ENCODE results near the gene BBX.
"Not testable (repeated sequence)": the region's sequence is repeated elsewhere in the genome, so short reads cannot be mapped to it uniquely, and the experiment has no call there.

Gene BBX

DNA sequence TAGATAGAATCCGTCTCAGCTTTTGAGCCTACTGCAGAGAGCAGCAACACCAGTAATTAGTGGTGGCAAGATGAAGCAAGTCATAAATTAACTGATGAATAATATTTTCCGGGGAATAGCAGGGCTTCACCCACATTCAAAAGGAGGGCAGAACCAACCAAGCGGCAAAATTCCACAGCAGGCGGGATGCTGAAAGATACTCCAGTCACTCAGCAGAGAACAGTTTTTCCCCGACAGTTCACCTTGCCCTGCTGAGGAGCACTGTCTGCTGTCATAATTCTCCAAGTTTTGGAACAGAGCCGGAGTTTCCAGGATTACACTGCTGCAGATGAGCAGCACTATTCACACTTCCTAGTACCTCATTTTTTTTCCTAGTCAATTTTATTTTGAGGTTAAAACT, 293.3 kb downstream of the BBX start:
- DNase-seq: no peak

DNA sequence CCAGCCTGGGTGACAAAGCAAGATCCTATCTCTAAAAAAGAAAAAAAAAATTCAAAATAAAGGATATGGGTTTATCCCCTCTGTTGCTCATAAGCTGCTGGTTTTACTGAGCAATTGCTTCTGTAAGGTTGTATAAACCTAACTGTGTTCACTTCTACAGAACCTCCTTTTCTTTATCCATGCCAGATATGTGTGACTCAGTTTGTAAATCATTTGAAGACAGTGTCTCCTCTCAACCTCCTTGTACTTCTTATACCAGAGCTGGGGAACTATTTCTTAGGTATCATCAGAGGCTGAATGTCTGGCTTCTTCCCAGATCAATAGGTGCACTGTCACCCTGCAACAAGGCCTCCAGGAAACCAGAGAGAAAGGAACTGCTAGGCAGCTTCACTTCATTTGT, 294.3 kb downstream of the BBX start:
- DNase-seq: no peak

DNA sequence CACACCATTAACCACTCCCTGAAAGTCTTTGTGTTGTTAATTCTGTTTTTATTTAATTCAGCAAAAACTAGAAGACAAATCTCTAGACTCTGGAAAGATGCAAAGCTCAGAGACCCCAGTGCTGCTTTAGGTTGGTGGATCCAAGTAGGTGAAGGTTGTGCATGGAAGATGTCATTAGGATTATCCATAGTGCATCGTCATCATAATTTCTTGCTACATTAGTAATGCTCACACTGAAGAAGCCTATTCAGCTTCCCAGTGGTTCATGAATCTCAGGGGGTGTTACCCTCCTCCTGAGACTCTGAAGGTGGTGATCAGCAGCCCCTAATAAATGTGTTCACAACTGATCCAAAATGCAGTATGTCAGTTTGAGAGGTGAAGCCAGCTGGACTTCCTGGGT, 295.3 kb downstream of the BBX start:
- no peak for DNase-seq

DNA sequence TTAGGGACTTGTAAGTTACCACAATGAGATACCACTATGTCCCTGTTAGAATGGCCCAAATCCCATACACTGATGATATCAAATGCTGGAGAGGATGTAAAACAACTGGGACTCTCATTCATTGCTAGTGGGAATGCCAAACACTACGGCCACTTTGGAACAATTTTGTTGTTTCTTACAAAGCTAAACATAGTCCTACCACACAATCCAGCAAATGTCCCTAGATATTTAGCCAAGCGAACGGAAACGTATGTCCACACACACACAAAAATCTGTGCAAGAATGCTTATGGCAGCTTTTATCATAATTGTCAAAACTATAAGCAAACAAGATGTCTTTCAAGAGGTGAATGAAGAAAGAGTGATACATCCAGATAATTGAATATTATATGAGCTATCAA, 296.9 kb downstream of the BBX start:
- DNase-seq: no peak

DNA sequence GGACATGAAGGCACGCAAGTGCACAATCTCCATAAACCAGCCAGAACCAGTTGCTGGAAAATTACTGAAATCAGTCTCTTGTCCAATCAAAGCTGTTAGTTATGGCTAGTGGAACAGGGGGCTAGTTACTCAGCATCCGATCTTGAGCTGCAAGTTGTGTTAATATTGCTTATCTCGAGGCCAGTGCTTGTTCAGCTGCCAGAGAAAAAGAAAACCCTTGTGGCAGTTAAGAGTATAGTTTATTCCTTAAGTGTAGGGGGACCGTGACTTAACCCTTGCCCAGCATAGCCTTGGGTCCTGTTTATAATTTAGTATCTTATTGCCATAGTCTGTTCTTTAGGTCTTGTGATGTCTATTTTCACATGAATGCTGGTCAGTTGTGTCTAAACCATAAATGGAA, 299.5 kb downstream of the BBX start:
- DNase-seq: no peak

DNA sequence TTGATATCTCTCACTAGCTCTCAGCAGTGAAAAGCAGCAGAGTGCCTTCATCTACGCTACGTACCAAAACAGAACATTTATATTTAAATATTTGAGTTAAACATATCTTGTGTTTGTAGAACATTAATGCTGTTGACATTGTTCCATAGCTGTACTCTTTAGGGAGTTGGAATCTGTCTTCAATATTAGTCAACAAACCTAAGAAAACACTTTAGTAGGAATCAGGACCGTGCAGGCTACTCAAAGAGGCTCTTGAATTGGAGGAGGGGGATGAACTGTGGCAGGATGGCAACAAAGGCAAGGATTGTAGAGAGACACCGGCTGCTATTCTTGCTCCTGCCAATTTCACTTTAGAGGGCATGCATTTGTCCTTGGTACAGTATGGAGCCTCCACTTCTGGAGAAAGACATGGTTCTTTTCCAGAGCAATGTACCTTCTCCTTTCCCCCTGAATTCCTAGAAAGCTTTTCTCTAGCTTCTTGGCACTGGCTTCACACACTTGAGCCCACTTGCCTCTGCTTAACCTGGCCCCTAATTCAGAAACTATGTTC, 302.1 kb downstream of the BBX start:
- DNase-seq: no peak

DNA sequence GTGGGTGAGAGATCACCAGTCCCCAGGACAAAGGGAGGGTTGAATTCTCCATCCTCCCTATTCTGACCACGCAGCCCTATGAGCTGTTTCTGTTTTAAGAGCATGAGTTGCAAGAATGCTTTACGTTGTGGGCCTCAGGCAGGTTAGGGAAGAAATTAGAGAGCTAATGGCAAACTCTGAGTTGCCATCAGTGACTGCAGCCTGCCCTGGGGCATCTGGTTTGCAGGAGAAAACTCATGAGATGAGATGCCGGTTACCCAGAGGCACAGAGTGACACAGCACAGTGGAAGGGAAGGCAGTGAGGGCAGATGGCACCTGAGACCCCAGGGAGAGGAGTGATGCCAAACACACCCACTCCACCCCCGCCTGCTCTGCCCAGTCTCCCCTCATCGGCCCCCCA, 302.8 kb downstream of the BBX start:
- no peak for DNase-seq

DNA sequence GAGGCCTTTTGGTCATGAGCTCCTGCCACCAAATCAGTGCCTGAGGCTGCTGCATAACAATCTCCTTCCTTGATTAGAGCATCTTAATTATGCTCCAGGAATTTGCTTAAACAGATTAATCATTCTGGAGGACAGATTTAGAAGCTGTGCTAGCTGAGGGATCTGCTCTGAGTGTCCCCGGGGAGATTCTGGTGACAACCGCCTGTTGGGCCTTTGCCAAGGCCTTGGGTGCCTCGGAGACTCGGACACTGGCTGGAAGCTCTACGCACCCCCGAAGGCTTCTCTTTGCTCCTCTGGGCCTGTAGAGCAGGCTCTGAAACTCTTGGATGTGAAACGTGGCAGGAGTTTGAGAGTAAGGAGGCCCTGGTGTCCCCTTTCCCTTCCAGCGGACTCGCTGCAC, 304.0 kb downstream of the BBX start:
- no peak for DNase-seq

DNA sequence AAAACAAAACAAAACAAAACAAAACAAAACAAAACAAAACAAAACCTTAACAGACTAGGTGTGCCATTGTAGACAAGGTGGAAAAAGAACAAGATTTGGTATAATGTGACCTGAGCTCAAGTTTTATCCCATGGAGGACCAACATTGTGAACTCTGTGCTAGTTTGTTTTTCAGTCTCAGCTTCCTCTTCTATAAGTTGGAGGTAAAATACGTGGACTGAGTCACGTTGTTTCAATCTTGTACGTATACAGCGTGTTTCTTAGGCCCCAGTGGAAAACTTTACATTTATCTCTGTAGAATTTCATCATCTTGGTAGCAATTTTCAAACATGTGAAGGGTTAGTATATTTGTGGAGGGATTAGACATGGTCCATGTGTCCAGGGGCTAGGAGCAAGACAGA, 306.4 kb downstream of the BBX start:
- no peak for DNase-seq

DNA sequence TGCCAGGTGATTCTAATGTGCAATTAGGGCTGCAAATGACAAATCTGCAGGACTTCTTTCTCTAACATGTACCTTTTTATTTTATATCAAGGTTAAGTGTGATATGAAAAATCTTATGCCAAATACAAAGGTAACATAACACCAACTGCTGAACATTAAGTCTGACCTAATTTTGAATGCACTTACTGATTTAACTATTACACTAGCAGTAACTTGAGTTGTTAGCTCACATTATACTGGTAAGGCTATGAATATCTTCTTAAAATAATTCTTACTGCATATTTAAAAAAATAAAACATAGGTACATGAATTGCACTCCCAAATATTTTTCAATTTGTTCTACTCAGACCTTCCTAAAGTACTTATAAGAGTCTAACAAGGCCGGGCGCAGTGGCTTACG, 308.8 kb downstream of the BBX start:
- no peak for DNase-seq

DNA sequence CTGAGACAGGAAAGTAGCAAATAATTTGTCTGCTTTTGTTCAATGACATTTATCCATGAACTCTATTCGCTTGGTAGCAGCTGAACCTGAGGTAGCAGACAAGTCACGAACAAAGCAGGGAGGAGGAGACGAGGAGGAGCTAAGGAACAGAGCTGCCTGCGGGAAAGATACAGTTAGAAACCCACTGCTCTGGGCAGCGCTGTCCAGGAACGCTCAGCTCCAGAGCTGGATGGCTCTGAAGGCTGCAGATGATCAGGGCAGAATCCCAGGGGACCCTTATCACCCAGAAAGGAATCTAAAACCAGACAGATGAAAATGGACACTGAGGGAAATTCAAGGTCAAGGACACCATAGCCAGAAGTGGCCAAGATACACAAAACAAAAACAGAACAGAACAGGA, 310.3 kb downstream of the BBX start:
- no peak for DNase-seq

DNA sequence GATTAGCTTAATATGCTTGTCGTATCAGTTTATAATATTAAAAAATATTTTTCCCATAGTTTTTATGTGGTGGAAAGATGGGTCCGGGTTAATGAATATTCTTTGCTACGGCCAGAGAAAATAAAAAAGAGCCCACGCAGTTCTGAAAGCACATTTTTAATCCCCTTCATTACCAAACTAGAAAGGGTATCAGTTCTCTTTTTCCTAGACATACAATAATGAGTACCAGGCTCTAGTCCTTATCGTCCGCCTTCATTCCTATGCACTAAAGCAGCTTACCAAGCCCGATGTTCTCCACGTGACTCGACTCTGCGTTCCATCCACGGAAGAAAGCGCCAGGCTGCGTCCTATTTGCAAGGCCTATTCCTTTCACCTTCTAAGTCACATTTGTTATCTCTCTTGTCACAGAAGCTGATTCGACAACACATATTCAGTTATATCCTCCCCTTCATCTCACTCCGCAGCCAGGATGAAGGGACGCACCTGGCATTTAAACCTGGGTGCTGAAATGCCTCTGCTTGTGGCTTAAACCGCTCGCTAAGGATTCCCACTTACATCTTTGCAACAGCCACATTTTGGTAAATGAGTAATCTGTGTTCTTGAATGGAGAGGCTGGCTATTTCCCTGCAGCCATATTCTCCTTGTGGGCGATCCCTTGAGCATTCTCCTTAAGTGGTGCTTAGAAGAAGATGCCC, 311.1 kb downstream of the BBX start:
- no peak for DNase-seq

DNA sequence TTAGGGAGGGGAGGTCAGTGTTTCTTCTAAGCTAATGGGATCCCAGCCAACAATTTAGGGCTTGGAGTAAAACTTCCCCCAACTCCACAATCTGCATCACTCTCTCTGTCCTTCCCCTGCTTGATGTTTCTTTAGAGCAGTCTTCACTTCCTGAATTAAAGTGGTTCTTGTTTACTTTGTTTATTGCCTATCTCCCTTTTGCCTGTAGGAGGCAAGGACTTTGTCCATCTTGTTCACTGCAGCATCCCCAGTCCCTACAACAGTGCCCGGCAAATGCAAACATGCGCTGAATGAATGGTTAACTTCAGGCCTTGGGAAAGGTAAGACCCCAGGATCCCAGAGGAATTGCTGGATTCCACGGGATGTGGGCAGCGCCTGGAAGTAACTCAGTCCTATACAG, 312.2 kb downstream of the BBX start:
- not testable (repeated sequence) for DNase-seq

DNA sequence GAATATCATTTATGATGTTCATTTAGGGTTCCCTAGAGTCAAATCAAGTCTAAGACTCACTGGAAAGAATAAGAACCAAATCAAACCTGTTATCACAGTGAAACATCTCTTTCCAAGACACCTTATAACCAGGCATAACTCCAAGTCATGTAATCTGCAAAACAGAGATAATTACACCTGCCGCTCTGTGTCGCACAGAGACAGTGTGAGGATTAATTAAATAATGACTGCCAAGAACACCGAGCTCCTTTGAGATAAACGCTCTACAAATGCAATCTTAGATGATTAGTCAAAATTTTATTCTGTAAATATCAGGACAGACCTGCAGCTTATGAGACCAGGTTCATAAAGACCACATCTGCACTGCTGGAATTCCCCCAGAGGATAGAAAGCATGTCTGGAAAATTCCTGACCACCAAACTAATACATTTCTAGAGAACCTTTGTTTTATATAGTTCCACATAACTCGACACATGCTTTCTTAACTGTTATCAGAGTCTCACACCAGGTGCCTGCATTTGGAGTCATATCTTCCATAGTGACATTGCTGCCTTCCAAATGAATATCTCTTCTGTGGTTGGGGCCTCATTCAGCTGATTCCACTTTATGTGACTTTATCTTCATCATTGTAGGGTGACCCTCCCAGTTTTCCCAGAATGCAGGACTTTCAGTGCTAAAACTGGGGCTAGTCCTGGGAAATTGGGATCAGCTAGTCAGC, 315.3 kb downstream of the BBX start:
- DNase-seq: no peak

DNA sequence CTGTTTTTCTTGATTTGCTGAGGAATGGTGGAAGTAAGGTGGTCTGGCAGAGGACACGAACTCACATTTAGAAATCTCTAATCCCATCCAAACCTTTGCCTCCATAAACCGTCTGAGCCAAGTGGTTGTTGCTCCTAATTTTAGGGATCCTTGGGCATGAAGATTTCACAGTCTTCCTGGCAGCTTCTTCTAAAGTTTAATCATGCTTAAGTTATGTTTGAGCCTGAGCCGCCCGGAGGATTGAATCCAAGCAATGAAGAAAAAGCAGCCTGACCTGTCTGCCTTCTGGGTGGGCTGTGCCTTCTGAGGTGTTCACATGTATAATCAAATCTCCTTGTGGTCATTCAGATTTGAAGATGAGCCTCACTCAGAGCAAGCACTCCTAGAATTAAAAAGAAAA, 319.1 kb downstream of the BBX start:
- no peak for DNase-seq

DNA sequence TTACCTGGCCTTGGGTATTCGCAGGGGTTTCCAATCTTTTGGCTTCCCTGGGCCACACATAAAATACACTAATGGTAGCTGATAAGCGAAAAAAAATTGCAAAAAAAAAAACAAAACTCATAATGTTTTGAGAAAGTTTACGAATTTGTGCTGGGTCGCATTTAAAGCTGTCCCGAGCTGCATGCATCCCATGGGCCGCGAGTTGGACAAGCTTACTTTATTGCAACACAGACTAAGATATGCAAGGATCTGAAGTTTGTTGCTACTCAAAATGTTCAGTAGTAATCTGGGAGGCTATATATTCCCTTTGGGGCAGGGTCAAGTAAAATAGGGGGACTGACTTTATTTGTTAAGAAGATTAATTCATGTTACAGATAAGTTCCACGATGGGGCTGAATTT, 320.2 kb downstream of the BBX start:
- no peak for DNase-seq

DNA sequence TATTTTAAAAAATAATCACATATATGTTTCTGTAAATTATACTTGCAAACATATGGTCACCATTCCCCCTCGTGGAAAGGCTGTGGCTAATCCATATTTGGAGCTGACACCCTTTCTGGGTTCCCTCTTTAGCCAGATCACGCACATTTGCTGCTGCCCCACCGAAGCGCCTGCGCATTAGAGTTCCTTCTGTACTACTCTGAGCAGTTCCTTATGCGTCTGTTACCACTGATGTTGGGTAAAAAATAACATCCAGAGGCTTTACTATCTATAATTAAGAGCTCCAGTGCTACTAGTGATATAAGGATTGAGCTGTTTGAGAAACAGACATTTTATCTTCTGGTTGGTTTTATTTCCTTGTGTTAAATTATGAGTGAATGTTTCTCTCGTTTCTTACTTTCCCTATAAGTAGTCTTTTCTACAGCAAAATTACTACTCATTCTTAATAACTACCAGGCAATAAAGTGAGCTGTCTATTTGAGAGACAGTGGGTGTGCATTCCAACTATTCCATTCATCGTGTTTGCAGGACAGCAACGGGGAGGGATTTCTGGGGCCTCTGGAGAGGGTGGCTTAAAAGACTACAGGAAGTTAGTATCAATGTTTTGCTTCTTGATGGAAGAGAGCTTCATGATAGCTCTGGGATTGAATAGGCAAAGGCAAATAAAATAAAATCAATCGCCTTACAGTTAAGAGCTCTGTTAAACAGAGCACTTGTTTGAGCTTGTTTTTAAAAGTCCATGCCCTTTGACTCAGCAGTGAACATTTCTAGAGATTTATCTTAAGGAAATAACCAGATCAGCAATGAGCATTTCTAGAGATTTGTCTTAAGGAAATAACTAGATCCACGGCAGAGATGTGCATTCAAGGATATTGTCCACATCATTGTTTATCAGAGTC, 322.9 kb downstream of the BBX start:
- no peak for DNase-seq

DNA sequence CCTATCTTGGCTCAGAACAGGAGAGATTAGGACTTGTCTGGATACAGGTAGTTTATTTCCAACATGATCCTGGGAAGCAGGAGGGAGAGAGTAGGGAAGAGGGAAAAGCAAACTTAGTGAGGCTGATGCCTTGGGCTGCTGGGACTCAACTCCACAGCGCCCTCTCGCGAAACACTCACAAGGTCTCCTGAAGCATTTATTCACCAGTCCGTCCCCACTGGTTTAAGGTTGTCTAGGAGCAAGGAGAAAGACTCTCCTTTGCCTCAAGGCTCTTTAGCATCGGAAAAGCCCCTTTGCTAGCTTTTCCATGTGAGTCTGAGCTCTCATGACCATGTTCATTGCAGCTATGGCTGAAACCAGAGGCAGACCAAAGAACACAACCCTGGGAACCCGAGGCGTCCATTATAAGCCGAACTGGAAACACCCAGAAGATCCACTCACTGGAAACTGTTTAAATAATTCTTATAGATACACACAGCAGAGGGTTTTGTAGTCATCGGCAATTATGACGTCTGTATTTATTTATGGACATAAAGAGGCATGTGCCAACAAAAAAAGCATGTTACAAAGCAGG, 323.6 kb downstream of the BBX start:
- DNase-seq: no peak

DNA sequence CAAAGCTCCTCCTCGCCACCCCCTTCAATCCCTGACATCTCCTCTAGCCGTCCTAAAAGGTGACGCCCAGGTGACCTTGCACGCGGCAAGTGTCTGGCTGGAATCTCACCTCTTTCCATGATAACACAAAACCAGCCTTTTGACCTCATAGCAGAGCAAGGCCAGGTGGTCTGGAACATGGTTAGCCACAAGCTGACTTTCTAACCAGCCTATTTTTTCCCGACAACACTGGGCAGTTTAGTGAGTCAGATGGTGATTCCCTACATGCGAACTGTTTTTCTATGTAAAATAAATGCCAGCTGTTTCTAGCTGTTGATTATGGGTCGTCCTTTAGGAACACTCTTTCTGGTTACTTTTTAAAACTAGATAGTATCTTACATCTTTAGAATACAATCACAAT, 325.0 kb downstream of the BBX start:
- no peak for DNase-seq

DNA sequence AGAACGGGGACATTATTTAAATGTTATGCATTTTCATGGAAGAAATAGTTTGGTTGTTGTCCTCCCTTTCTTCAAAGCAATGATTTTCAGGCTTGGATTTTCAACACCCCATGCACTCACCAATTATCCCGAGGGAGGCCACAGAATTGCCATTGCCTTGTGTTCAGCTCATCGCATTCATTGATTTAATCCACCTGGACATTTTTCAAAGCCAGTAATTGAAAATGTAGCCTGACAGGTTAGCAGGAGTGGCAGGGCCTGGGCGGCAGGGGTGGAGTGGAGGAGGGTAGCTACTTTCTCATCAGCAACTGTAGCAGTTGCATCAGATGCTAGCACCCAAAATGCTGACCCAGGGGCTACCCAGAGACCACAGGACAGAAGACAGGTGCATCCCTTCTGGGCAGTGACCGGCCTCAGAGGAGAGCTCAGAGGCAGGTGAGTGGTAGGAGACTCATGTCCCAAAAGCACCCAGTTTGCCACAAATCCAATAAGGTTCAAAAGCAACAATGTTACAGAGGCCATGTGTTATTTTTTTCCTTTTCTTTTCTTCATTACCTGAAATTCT, 325.7 kb downstream of the BBX start:
- DNase-seq: no peak

DNA sequence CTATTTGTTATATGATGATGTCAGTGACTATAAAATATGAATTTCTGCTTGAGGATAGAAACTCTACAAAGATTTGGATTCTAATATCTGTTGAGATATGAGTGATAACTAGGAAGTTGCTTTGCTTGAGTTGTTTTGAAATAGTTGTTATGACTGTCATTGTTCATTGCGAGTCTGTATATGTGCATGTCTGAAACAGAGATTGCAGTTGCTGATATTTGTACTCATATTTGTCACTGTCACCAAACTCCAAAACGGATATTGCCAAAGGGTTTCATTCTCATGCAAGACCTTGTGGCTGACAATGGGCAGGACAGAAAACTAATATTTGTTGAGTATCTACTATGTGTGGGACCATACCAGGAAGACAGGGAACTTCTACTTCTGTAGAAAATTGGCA, 327.9 kb downstream of the BBX start:
- DNase-seq: no peak

DNA sequence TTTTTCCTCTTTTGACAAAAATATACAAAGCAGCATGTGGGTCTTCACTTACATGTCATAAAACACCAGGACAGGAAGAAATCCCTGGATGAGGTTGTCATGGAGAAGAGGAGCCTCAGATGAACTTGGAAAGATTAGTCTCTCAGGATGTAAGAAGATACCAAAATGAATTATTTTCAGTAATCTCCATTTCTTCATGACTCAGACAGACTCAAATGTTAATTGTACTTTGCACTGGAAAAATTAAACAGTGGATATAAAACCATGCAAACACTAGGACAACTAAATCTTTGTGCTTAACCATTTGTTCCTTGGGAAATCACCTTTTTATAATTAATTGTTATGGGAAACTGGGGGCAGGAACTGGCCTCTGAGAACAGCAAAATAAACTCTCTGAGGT, 331.1 kb downstream of the BBX start:
- no peak for DNase-seq

DNA sequence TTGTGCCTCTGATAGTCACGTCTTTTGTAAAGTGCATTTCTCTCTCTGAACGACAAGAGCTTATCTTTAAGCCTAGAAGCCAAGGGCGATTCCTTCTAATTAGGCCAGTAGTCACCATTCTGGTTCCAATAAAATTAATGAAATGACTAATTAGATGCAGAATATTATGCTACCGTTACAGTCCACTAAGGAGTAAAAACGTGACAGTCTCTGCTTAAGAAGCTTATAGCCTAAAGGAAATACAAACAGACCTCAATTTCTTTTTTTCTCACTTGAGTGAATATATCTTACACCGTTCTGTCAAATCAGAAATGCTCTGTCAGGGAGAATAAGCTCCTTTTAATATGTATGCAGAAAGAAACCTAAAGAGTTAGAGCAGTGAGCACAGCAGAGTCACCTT, 332.0 kb downstream of the BBX start:
- DNase-seq: no peak

All from activated CD8-positive, alpha-beta memory T cell treated with anti-CD3 and anti-CD28 coated beads for 24 hours (primary cell).